GM19467 (cell line): ENCODE results near the gene FOXN1.

Experiments
- ATAC-seq: cut with Tn5 transposase; IDR thresholded peaks from one replicate; pipeline ENCODE4 v1.9.1; 2021; ENCODE audit warnings: mild to moderate bottlenecking, moderate library complexity; ENCODE audit not compliant: unreplicated experiment

Gene FOXN1

DNA sequence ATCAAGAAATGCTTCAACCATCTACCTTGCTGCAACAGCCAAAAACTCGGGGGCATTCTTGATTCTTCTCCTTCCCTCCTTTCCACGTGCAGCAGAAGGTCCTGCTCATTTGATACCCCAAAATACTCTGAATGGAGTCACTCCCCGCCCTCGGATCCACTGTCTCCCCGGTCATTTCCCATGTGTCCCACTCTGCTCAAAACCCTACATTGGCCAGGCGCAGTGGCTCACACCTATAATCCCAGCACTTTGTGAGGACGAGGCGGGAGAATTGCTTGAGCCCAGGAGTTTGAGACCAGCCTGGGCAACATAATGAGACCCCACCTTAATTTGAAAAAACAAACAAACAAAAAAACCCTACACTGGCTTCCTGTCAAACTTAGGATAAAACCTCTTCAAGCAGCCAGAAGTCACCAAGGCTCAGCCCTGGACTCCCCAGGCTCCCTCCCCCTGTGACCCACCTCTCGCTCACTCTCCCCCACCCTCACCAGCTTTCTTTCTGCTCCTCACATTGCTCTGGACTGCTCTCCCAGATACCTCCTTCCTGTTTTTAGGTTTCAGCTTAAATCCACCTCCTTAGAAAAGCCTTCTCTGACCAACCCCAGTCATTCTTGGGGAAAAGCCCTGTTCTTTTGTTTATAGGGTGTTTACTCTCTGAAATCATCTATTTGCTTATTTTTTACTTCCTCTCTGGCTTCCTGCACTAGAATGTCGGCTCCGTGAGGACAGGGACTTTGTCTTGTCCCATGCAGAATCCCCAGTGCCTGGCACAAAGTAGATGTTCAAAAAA lies 29.9 kb upstream of the FOXN1 start:
- ATAC-seq: no peak

DNA sequence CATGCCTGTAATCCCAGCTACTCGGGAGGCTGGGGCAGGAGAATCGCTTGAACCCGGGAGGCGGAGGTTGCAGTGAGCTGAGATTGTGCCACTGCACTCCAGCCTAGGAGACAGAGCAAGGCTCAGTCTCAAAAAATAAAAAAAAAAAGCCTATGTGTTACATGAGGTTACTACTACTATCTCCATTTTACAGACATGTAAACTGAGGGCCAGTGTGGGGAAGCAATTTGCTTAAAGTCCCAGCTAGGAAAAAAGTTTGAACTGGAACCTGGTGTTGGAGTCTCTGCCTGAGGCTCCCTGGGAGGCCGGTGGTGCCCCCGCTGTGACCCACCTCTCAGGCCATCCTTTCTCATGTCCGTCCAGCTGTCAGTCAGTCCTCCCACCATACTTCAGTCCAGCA lies 28.2 kb upstream of the FOXN1 start:
- ATAC-seq: no peak

DNA sequence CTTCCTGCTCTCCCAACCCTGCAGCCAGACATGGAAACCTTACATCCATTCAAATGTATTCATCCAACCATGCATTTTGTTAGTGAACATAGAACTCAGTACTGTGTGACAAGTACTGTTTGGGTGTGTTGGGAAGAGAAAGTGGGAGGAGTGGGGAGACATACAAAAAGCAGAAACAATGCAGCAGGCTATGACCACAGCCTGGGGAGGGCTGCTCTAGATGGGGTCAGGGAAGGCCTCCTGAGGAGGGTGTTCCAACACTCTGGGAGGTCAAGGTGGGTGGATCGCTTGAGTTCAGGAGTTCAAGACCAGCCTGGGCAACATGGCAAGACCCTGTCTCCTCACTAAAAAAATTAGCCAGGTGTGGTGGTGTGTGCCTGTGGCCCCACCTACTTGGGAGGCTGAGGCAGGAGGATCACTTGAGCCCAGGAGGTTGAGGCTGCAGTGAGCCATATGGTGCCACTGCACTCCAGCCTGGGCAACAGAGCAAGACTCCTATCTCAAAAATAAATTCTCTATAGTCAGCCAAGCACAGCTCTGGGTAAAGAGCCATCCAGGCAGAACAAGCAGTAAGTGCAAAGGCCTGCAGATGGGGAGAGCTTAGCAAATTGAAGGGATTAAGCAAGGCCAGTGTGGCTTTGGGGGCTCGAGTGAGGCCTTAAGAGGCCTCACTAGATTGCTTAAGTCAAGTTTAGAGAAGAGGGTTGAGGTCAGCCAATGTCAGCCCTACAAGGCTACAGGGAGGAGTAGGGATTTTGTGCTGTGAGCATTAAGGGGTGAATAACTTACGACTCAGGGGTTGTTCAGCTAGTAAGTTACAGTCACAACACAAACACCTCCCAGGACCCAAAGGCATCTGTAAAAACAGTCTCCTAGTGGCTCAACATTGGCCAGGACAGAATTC lies 27.2 kb upstream of the FOXN1 start:
- ATAC-seq: no peak

DNA sequence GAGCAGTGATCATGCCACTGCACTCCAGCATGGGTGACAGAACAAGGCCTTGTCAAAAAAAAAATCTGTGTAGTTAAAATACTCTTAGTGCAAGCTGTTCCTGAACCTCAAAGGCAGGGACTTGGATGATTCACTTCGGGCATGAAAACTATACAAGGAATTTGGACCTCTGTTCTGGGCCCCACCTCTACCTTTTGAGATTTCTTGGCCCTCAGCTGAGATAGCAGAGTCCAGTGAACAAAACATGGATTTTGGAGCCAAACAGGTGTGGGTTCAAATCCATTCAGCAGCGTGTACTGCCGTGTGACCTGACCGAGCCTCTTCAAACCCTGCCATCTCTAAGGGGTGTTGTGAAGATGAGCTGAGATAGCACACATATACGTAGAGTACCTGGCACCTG lies 25.9 kb upstream of the FOXN1 start:
- ATAC-seq: no peak

DNA sequence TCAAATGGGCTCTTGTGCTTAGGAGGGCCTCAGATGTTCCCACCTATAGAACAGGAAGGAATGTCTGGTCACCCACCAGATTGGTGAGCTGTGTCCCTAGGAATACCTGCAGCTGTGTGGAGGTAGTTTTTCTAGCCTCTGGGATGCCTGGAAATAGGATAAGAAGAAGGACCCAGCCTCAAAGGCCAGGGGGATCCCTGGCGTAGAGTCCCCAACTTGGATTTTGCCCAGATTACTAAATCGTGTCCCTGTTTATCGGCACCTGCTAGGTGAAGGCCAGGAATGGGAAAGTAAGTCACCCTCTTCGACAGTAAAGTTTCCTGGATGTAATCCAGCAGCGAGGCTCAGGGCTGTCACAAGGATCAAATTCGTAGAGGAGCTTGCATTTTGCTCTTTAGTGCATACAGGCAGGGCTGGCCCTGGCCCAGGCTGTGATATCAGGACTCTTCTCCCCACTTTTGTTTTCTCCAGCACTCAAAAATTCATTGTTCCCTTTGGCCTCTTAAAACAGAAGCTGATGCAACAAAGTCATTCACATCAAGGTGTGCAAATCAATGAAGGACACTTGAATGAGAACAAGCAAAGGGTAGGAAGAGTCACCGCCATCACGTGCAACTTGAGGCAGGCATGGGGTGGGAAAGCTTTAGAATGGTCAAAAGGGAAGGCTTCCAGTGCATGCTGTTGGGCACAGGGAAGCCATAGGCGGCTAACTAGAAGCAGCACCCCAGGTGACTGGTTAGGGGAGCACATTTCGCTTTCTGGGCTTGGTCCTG lies 25.2 kb upstream of the FOXN1 start:
- no peak for ATAC-seq

DNA sequence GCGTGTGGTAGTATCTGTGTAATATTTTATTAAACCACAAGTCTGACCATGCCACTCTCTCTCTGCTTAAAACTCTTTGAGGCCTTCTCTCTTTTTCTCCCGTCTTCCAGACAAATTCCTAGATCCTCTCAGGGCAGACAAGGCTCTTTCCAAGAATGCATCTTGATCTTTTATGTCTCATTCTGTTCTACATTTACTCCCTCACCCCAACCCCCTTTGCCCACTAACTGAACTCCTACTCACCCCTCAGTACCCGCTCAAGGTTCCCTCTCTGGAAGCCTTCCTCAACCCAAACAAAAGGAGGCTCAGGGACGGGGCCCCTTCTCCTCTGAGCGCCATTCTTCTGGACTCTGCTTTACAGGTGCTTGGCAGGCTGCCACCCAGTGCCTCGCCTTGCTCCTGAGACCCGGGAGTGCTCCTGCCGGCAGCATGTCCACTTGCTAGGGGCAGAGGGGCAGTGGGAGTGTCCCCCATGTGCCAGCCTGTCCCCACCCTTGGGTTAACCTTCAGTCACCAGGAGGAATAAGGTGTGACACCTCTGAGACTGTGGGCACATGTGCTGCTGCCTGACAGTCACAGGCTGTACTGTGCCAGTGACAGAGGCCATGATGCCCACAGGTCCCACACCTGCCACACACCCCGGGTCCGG lies 23.5 kb upstream of the FOXN1 start:
- ATAC-seq: no peak

DNA sequence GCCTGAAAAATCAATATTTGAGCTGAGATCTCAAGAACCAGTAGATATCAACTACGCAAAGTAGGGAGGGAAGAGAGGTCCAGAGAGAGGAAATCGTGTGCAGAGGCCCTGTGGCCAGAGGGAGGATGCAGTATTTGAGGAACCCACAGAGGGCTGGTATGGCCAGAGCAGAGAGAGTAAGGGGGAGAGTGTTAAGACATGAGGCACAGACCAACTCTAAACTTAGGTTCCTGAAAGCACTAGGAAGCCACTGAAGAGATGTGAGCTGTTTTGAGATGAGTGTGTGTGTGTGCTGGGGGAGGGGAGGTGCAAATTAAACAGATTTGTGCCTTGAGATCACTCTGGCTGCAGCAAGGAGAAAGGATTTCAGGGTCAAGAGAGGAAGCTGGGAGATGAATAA lies 21.9 kb upstream of the FOXN1 start:
- ATAC-seq: peak; percentile 61

DNA sequence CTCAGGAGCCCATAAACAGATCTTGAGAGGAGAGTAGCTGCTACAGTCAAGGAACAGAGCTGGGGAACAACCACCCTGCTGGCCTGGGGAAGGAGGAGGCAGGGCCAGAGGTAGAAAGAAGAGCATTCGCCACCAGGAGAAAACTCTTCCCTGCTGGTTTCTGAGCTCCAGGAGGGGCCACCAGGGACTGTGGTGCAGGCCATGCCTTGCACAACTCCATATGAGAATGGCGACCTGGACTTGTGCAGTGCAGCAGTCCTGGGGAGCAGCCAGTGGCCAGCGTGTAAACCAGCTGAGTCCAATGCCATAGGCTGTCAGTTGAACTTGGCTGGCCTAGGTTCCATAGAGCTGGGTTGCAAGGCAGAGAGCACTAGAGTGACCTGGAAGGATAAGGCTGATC lies 21.1 kb upstream of the FOXN1 start:
- no peak for ATAC-seq

DNA sequence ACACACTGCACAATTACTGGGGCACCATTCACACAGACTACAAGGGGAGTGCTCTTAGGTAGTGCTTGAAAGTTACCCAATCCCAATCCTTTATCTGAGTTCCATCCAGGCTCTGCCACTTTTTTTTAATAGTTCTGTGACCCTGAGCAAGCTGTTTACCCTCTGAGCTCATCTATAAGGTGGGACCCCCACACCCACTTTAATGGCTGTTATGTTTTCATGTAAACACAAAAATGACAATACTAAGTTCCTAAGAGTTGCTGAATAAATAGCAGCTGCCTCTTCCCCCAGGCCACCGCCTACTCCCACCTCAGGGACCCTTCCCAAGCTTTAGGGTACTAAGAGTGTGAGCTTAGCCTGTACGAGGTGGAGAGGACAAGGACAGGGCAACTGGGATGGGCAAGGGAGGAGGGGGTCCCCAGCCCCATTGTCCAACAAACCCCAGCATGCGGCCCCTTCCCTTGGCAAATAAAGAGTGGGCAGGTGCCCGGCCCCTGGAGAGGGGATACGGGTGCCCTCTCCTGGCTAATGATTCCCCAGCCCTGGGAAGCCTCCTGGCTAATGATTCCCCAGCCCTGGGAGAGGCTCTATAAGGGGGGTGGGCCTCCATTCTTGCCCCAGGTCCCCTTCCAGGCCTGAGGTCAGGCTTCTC lies 18.1 kb upstream of the FOXN1 start:
- ATAC-seq: no peak

DNA sequence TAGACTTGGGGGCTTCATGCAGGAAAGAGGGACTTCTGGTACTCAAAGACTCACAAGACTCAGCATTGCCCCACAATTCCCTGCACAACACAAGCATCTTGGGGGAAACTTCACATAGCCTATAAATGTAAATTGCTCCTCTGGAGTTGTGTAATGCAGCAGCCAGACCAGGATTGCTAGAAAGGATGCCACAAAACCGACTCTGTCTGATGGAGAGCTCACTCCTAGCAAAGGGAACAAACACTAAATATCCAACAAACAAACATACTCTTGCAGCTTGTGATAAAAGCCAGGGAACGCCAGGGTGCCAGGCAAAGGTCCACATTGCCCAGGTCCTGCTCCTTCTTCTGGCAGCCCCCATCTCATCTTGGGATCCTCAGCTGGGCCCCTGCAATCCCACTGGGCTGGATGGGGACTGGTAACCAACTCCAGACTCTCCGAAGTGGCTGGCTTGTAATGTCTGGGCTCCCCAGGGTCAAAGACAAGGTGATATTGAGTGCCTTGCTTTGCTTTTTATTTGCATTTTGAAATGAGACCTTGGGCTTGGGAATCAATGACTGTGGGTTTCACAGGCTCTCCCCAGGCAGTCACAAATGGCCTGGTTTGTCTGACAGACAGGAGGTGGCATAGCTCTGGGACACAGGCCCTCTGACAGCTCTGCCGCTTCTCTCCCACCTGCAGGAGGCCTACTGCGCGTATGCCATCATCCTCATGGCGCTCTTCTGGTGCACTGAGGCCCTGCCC lies 17.4 kb upstream of the FOXN1 start:
- no peak for ATAC-seq

DNA sequence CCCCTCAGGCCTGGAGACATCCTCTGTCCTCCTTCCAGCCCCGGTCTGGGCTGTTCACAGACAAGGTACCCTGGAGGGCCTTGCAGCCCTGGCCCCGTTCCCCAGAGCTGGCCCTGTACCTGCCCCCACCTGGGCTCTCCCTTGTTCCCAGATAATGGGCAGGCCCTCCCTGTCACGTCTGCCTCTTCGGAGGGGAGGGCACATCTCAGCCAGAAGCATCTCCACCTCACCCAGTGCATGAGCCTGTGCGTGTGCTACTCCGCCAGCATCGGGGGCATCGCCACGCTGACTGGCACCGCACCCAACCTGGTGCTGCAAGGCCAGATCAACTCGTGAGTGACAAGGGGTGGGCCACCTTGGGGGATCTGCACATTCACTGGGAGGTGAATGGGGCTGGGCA lies 14.9 kb upstream of the FOXN1 start:
- no peak for ATAC-seq

DNA sequence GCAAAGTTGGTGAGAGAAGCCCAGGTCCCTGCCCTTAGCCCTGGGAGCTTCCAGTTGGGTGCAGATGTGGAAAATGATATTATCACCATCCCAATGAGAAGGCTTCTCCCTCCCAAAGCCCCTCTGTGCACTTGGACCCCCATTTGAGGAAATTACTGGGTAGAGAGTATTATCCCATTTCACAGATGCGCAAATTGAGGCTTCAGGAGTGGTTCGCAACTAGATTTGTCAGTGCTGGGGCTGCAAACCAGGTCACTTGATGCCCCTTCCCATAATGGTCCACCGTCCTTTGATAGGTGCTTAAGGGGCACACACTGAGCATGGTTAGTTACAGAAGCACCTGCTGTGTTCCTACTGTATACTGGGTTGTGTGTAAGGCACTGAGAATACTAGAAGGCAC lies 14.3 kb upstream of the FOXN1 start:
- no peak for ATAC-seq

DNA sequence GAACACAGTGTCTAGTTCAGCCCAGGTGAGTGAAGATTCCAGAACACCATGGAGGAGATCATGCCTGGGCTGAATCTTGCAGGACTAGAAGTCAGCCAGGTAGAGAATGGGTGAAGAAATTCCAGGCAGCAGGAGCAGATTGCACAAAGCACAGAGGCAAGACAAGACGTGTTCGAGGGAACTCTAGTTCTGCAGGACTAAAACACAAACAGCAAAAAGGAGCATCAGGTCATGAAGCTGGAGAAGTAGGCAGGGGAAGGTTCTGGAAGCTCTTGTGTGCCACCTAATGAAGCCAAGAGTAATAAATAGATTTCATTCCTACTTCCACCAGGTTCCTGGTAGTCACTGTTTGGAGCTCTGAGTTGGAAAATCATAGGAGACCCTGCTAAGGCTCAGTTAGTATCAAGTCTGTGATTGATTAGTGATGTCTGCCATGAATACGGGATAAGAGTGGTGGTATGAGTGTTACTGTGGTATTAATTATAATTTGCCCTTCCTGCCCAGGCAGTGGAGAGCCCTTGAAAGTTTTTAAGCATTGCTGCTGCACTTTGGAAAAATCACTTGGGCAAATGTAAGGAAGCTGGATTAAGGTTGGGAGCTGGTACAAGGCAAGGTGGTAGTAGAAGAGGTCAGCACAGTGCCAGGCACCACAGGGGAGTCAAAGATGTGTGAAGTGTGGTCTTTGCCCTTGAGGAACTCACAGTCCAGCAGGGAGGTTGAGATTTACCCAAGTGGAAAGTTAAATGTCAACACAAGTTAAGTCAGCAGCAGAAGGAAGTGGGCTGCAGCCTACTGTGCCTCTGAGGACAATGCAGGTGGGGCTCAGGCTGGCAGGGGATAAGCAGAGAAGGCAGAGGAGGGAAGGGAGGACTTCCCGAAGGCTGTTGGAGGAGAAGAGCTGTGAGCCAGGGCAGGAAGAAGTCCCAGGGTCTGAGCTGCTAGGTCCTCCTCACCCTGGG lies 13.5 kb upstream of the FOXN1 start:
- ATAC-seq: no peak

DNA sequence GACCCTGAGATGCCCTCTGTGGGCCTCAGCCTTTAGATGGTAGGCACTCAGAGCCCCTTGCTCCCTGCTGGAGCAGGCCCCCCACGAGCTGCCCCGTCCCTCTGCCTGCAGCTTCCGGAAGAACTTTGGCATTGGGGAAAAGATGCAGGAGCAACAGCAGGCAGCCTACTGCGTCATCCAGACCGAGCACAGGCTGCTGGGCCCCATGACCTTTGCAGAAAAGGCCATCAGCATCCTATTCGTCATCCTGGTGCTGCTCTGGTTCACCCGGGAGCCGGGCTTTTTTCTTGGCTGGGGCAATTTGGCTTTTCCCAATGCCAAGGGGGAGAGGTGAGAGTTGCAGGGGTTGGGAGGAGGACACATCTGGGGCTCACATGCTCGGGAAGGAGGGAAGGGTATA lies 12.7 kb upstream of the FOXN1 start:
- ATAC-seq: no peak

DNA sequence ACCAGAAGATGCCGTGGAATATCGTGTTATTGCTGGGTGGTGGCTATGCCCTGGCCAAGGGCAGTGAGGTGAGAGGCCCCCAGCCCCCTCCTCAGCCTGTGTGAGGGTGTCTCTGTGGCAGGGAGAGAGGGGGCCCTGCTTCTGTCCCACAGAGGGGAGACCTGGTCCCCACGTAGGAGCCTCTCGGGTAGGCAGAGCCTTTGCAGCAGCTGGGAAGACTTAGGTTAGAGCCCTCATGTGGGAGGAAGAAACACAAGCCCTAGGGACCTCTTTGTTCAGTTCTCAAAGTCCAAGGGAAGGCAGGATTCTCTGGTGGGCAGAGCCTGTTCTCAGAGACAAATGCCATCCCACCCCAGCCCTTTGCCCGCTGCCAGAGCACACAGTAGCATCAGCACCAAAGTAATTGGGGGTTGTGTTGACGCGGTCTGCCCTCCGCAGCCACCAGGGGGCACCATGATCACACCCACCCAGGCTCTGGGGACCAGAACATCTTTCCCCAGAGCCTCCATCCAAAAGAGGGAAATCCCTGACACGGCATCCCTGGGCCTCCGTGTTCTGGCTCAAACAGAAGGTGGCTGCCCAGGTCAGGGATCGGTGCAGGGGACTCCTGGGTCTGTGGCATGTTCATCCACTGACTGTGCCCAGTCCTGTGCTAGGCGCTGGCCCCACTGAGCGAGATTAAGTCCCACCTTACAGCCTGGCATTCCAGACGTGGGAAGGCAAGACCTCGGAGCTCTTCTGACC lies 11.5 kb upstream of the FOXN1 start:
- no peak for ATAC-seq

DNA sequence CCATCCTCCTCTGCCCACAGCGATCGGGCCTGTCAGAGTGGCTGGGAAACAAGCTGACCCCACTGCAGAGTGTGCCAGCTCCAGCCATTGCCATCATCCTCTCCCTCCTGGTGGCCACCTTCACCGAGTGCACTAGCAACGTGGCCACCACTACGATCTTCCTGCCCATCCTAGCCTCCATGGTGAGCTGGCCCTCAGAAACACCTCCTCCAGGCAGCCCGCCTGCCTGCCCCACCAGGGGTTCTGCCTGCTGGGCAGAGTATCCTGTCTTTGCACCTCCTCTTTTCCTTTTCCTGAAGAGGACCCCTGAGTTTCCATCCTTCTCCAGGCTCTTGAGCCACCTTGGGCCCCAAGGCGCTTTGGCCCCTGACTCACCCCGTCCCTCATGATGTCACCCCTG lies 10.5 kb upstream of the FOXN1 start:
- no peak for ATAC-seq

DNA sequence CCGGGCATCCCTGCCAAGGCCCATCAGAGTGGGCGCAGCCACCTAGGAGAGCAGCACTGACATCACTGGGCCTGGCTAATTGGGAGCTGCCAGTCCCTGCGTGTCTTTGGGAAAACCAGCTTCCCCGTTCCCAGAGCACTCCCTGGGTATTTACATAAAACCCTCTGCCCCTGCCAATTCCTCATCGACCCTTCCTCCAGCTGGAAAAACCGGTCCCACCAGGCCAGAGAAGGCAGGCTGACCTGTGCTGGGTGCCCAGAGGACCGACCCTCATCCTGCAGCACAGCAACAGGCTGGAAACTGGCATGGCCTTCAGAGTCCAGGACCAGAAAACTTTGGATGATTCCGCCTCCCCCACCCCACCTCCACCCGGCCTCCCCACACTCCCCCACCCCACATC lies 8.2 kb upstream of the FOXN1 start:
- ATAC-seq: no peak
